ENCODE measurements around the gene DRG2.

The DRG2 gene

GRCh38 chr17:18094409-18094807 lies 6.7 kb downstream of the DRG2 start:
- DNase-seq (ENCODE audit: low read depth) = no peak
- no peak overlapping the region for H3K4me3 ChIP-seq (ENCODE audit: low read depth, low read length)
- TF ChIP-seq CTCF (conservative IDR thresholded peaks at IDR 0.05; ENCODE audit: low read depth, low read length) = no peak

- H3K4me3 ChIP-seq (ENCODE audit: low read depth, low read length) = no peak overlapping the region
- no peak for DNase-seq (ENCODE audit: low read depth)
- TF ChIP-seq CTCF (conservative IDR thresholded peaks at IDR 0.05; ENCODE audit: low read depth, low read length) = no peak
Observed at GRCh38 chr17:18099516-18099915, 11.8 kb downstream of the DRG2 start.

GRCh38 chr17:18100616-18101015 lies 12.9 kb downstream of the DRG2 start:
- no peak for TF ChIP-seq CTCF (conservative IDR thresholded peaks at IDR 0.05; ENCODE audit: low read depth, low read length)
- H3K4me3 ChIP-seq (ENCODE audit: low read depth, low read length) = no peak overlapping the region
- DNase-seq (ENCODE audit: low read depth) = no peak

- DNase-seq (ENCODE audit: low read depth) = no peak
- TF ChIP-seq CTCF (conservative IDR thresholded peaks at IDR 0.05; ENCODE audit: low read depth, low read length) = no peak
- H3K4me3 ChIP-seq (ENCODE audit: low read depth, low read length) = no peak overlapping the region
Observed at GRCh38 chr17:18101828-18102227, 14.1 kb downstream of the DRG2 start.

- no peak for DNase-seq (ENCODE audit: low read depth)
- no peak for TF ChIP-seq CTCF (conservative IDR thresholded peaks at IDR 0.05; ENCODE audit: low read depth, low read length)
- no peak overlapping the region for H3K4me3 ChIP-seq (ENCODE audit: low read depth, low read length)
Observed at GRCh38 chr17:18102640-18103039, 14.9 kb downstream of the DRG2 start.

GRCh38 chr17:18105027-18105426 lies 17.3 kb downstream of the DRG2 start:
- no peak for TF ChIP-seq CTCF (conservative IDR thresholded peaks at IDR 0.05; ENCODE audit: low read depth, low read length)
- DNase-seq (ENCODE audit: low read depth) = no peak
- H3K4me3 ChIP-seq (ENCODE audit: low read depth, low read length) = no peak overlapping the region

- TF ChIP-seq CTCF (conservative IDR thresholded peaks at IDR 0.05; ENCODE audit: low read depth, low read length) = no peak
- no peak overlapping the region for H3K4me3 ChIP-seq (ENCODE audit: low read depth, low read length)
Observed at GRCh38 chr17:18105595-18105994, 17.8 kb downstream of the DRG2 start.

More at GRCh38 chr17:18105595-18105994, 17.8 kb downstream of the DRG2 start:
- no peak for DNase-seq (ENCODE audit: low read depth)
